Germinal center (tissue), 1 donor: Measurements from ENCODE around the gene MTX2.

Source experiments
- DNase-seq: peaks from one replicate; pipeline ENCODE4 v3.0.0; 2012; ENCODE audit warnings: mixed read lengths, low spot score

Gene MTX2

GRCh38 chr2:176269319-176270099 is at the start of gene MTX2:
Gene MTX2, plus strand, starts transcription at chr2:176269442. Its CDS starts 188 bp downstream, at chr2:176269630.
- DNase-seq: peak; percentile 74

- DNase-seq: no peak
These were observed 41.4 kb upstream of the MTX2 start for GRCh38 chr2:176227874-176228273.

DNA sequence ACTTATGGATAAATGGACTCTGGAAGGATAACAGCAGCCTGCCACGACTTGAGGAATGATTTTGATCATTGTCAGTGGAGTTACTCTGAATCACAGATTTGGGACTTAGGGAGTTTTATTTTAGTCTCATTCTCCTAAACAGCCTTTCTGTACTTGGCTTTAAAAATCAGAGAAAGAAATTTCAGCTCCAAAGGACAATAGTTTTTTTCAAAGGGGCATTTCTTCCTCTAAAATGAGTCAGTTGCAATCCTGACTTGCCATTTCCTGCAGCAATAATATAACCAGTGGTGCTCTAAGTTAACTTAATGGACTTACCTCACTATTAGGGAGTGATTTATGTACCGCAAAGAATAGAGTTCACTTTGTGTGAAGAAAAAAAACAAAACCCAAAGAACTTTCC is 35.1 kb upstream of the MTX2 start:
- no peak for DNase-seq

DNA sequence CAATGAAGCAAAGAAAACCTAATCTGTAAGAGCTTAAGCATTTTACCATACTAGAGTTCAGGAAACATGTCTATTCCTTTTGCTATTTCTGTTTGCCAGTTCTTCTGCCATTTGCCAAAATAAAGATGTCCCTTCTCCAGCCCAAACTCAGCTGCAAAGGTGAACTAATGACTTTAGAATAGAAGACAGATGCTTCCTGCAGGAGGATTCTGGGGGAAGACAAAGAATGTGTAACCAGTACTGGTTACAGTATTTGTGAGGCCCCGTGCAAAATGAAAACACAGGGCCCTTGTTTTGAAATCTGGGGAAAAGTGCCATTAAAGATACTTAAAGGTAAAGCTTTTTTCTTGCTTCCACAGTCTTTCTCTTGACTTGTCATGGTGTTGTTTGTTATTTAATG is 34.3 kb upstream of the MTX2 start:
- no peak for DNase-seq

- DNase-seq: no peak
These were observed 31.8 kb upstream of the MTX2 start for GRCh38 chr2:176237456-176237855.

DNA sequence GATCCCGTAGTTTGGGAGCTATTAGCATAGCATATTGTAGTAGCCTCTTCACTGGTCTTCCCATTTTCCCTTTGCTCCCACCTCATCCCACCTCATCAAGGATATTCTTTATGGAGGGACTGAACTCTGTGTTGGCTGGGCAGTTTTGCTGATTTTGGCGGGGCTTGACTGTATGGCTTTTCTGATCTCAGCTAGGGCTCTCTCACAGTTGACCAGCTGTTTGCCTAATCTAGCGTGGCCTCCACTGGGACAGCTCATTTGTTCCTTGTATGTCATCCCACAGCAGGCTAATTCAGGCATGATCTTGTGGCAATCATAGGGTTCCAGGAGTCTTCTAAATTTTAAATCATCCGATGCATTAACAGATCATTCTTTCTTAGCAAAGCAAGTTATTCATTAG is 30.2 kb upstream of the MTX2 start:
- DNase-seq: no peak

GRCh38 chr2:176240301-176240700 is 28.9 kb upstream of the MTX2 start:
- DNase-seq: no peak

DNA sequence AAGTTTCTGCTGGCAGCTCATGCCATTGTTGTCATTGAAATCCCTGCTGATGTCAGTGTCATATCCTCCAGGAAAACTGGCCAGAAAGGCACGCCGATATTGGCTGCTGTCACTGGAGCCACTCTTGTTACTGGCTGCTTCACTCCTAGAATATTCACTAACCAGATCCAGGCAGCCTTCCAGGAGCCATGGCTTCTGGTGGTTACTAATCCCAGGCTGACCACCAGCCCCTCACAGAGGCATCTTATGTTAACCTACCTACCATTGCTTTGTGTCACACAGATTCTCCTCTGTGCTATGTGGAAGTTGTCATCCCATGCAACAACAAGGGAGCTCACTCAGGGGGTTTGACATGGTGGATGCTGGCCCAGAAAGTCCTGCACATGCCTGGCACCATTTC is 27.0 kb upstream of the MTX2 start:
- DNase-seq: no peak

DNA sequence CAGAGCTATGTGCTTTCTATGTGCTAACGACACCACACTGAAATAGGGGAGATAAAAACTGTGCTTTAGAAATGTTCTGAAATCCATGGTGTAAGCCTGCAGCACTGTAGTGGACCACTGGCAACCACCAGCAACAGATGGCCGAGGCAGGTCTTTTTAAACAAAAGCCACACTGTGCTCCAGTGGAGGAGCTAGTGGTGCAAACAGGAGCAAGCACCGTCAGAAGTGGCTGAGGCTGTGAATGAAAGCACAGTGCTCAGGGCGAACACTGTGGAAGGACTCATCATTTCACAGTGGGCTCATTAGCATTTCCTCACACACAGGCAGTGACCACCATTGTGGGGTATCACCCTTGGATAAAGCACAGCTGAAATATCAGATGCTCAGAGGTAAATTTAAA is 22.9 kb upstream of the MTX2 start:
- no peak for DNase-seq

GRCh38 chr2:176247859-176248258 is 21.4 kb upstream of the MTX2 start:
- DNase-seq: no peak

- DNase-seq: no peak
These were observed 17.3 kb upstream of the MTX2 start for GRCh38 chr2:176251928-176252327.

- no peak for DNase-seq
These were observed 8.6 kb upstream of the MTX2 start for GRCh38 chr2:176260689-176261088.

DNA sequence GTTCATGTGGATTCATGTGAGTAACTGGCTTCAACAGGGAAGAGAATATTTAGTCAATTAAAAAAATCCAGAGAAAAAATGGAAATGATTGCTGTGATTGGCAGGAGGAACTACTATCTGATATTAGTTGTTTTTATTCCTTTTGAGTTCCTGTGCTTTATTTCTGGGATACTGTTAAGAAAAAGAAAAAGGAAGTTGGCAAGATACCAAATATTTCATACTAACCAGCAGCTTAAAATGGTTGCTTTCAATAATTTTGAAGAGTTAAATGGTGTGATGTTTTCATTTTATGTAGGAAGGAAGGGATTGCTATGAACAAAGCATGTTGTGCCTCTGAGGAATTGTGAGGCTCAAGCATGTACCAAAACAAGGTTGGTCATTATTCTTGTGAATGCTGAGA is 8.1 kb upstream of the MTX2 start:
- no peak for DNase-seq

- no peak for DNase-seq
These were observed 295 bp upstream of the MTX2 start for GRCh38 chr2:176268976-176269318.

DNA sequence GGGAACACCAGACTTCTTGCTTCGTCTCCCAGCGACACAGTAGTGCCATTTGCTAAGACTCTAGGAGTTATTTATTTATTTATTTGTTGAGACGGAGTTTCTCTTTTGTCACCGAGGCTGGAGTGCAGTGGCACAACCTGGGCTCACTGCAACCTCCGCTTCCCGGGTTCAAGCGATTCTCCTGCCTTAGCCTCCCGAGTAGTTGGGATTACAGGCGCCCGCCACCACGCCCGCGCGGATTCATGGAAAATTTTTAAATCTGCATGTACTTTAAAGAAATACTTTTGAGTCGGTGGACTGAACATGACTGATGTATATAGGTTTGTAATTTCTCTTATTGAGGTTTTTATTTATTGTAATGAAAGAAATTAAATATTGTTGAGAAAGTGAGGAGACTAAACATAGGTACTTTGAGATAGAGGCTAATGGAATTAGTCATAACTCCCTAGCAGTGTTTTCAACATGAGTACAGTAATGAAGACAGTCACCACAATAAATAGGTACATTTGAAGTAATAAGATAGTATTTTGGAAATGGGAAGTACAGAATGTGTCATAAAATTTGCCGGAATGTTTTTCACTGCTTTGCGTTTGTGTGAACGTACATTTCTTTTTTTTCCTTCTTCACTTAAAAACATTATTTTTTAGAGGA is 983 bp downstream of the MTX2 start:
- no peak for DNase-seq

- DNase-seq: no peak
These were observed 3.7 kb downstream of the MTX2 start for GRCh38 chr2:176272870-176273459.

DNA sequence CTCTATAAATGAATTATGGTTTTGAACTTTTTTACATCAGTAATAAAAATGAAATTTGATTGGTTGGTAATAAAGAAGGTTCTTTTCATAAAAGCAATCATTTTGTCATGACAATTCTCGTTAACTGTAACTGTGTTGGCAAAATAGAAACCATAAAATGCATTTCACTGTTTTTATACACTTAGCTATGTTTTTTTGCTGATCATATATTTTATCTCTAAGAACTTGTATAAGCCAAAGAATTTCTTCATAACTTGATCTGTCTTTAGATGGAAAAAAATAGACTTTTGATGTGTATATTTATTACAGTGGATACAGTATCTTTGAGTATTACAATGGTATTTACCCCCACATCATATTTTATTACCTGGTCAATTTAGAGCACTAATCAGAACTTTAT is 9.7 kb downstream of the MTX2 start:
- no peak for DNase-seq

DNA sequence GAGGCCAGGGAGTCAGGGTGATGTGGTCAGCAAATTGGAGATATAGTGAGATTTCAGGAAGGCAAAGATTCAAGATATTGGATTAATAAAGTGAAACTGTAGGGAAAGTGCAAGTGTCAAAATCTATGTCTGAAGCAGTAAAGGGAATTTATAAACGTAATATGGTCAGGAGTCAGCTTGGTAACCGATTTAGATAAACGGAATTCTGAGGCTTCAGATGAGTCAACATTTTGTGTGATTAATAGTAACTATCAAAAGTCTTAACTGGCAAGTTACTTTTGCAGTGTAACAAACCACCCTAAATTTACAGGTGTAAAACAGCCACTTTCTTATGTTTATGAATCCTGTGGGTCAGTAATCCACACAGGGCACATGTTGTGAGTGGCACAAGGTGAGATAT is 10.9 kb downstream of the MTX2 start:
- DNase-seq: no peak

DNA sequence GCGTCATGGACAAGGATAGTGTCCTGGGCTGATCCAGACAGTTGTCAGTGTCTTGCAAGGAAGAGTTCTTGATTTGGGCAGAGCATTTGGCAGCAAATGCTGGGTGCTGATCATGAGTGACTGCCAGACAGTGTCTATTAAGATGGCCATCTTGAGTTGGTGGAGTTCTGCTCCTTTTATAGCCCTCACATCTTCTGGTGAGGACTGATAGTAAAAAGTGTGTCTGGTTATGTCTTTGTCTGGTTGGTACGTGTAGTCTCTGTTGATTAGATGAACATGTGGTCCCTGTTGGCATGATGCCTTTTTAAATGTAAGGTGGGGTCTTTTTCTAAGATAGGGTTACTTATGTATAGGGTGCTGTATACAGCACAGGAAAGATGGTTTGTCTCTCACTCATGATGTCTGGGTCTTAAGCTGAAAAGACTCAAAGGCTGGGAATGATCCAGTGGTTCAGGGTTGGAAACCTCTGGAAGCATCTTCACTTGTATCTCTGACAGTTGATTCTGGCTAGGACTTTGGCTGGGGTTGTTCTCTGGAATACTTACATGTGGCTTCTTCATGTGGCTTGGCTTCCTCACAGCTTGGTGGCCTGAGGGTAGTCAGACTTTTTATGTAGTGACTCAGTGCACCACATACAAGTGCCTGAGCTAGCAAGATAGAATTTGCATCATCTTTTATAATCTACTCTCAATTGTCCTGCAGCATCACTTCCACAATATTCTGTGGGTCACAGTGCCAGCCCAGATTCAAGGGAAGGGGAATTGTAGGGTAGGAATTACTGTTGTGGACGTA is 11.8 kb downstream of the MTX2 start:
- no peak for DNase-seq

GRCh38 chr2:176283291-176284068 is 14.2 kb downstream of the MTX2 start:
- DNase-seq: no peak

- DNase-seq: no peak
These were observed 15.3 kb downstream of the MTX2 start for GRCh38 chr2:176284461-176285049.

DNA sequence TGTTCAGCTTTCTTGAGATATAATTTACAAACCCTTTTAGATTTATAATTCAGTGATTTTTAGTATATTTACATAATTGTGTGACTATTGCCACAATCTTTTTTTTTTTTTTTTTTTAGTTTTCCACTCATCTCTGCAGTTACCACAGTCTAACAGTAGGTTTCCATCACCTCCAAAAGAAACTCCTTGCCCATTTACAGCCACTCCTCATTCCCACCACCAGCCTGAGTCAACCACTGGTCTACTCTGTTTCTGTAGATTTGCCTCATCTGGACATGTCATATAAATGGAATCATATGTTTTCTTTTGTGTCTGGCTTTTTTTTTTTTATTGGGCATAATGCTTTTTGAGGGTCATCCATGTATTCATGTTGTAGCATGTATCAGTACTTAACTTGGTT is 16.1 kb downstream of the MTX2 start:
- DNase-seq: no peak
